PFSK-1 (cell line): ENCODE results near the gene NRCAM.

Experiments
- FOXP2 ChIP-seq: optimal IDR thresholded peaks from 2 replicates; pipeline ENCODE3; 2011; ENCODE audit warnings: borderline replicate concordance, control low read depth, inconsistent platforms; ENCODE audit not compliant: insufficient read depth; ENCODE audit errors: extremely low read length, extremely low read depth
- POLR2AphosphoS5 ChIP-seq: IDR thresholded peaks from 2 replicates; pipeline ENCODE4 v1.6.1; 2012; ENCODE audit warnings: low read depth, mild to moderate bottlenecking, control low read depth, low read length, moderate library complexity
- REST ChIP-seq, 2 experiments: IDR thresholded peaks; 2 replicates each; pipeline versions ENCODE4 v1.6.1 to v1.8.0; 2011 to 2012; ENCODE audit warnings: low read depth in 2 of 2, low read length in 2 of 2, control low read depth in 1 of 2, inconsistent platforms in 1 of 2, mild to moderate bottlenecking in 1 of 2, moderate library complexity in 1 of 2; ENCODE audit not compliant: insufficient read depth in 1 of 2
- SIN3A ChIP-seq: IDR thresholded peaks from 2 replicates; pipeline ENCODE4 v1.6.1; 2012; ENCODE audit warnings: mild to moderate bottlenecking, low read length, moderate library complexity, borderline replicate concordance; ENCODE audit not compliant: insufficient read depth
- TAF1 ChIP-seq: IDR thresholded peaks from 2 replicates; pipeline ENCODE4 v1.6.1; 2012; ENCODE audit warnings: low read length, control low read depth, borderline replicate concordance; ENCODE audit not compliant: insufficient read depth

- TF ChIP-seq REST (IDR thresholded peaks at IDR 0.05; ENCODE audit: insufficient read depth in 1 of 2, low read depth in 2 of 2, low read length in 2 of 2) (no peak), POLR2AphosphoS5 (no peak), FOXP2 (no peak), TAF1 (no peak), SIN3A (no peak)
These were observed 311.3 kb downstream of the NRCAM start for GRCh38 chr7:108144931-108145330.
